ENCODE measurements around the gene ARHGAP40. TPM values are rescaled to one million over a fixed set of nuclear protein-coding genes. Genes with fewer than 3 reads are reported as not detected.

Gene ARHGAP40
- total and polyA plus RNA-seq, 2 of the 8 experiments (the other 6 are each of a cell fraction or from before 2014, with no cell fraction given), result 0.74 to 1.4 TPM

GRCh38 chr20:38603286-38603685 is 1.7 kb downstream of the ARHGAP40 start:
- FAIRE-seq, result no peak
- TF ChIP-seq CBX8 (IDR thresholded peaks at IDR 0.05; ENCODE audit: borderline replicate concordance, low read depth, low read length) (no peak), RXRA (IDR thresholded peaks at IDR 0.05; ENCODE audit: insufficient read depth, low read depth, low read length) (no peak)

More at GRCh38 chr20:38603286-38603685, 1.7 kb downstream of the ARHGAP40 start:
- Histone ChIP-seq H2BK120ac (replicated peaks; ENCODE audit: low read depth, low read length) (no peak overlapping the region), H4K20me1 (replicated peaks in 1 of 2; ENCODE audit: control insufficient read depth in 1 of 2, insufficient read depth in 2 of 2, low read length in 2 of 2) (no peaks in the 10 kb centered on the region), H3K9me3 (ENCODE audit: insufficient read depth in 2 of 2, low read depth in 1 of 2, low read length in 1 of 2) (no peaks in the 10 kb centered on the region), H3K79me1 (ENCODE audit: low read depth, low read length) (no peaks in the 10 kb centered on the region), H3K79me2 (ENCODE audit: control insufficient read depth in 1 of 2, insufficient read depth in 2 of 2, low read length in 2 of 2) (no peaks in the 10 kb centered on the region), H2BK5ac (ENCODE audit: low read depth, low read length) (no peak overlapping the region), H3K14ac (ENCODE audit: insufficient read length) (no peak overlapping the region), H2BK12ac (ENCODE audit: low read depth, low read length) (no peak overlapping the region), H3K36me3 (ENCODE audit: control insufficient read depth in 2 of 4, insufficient read depth in 4 of 4, low read length in 3 of 4) (no peaks in the 10 kb centered on the region), H3K4me1 (replicated peaks in 1 of 4; ENCODE audit: control insufficient read depth in 3 of 4, insufficient read depth in 4 of 4, low read length in 3 of 4) (peaks cover 0 to 16% (median 12%) of the 10 kb centered on the region in 4 experiments; a peak in 6 of 7 replicates), H3K18ac (ENCODE audit: extremely low read depth, low read length) (no peak overlapping the region), H2AK5ac (ENCODE audit: low read depth, low read length) (no peak overlapping the region), H3K4me3 (ENCODE audit: extremely low read depth in 1 of 4, insufficient read depth in 2 of 4, low read depth in 3 of 4, low read length in 4 of 4) (no peak overlapping the region), H2AFZ (ENCODE audit: low read length) (no peak overlapping the region), H3K9ac (replicated peaks in 1 of 4; ENCODE audit: extremely low read depth in 1 of 4, low read depth in 3 of 4, low read length in 3 of 4) (no peak overlapping the region), H3K56ac (replicated peaks; ENCODE audit: insufficient read length, low read depth, low read length) (no peak overlapping the region), H3K27ac (ENCODE audit: low read depth, low read length) (no peak overlapping the region), H4K91ac (replicated peaks; ENCODE audit: insufficient read length, low read length) (no peak overlapping the region), H3K27me3 (replicated peaks in 1 of 4; ENCODE audit: control insufficient read depth in 3 of 4, extremely low read depth in 1 of 4, insufficient read depth in 3 of 4, low read length in 3 of 4) (peaks cover 0 to 9% (median 4%) of the 10 kb centered on the region in 4 experiments; a peak in 4 of 7 replicates), H3K4me2 (ENCODE audit: insufficient read depth in 1 of 2, low read depth in 2 of 2, low read length in 2 of 2) (no peak overlapping the region), H2BK15ac (ENCODE audit: low read length) (no peak overlapping the region), H4K8ac (ENCODE audit: extremely low read depth, insufficient read depth, low read length) (no peak overlapping the region), H2BK20ac (ENCODE audit: low read length) (no peak overlapping the region), H4K5ac (ENCODE audit: insufficient read length, low read depth, low read length) (no peak overlapping the region), H3K23ac (ENCODE audit: insufficient read length) (no peak overlapping the region), H3K4ac (replicated peaks; ENCODE audit: insufficient read length, low read depth, low read length) (no peak overlapping the region), H3K23me2 (ENCODE audit: low read depth, low read length) (peaks cover 8% of the 10 kb centered on the region; the same call in 1 of the 2 replicates)
- CTCF ChIA-PET (ENCODE audit: partially characterized antibody), result interaction anchor here (1.0 to 1.8 kb wide), 6 partner anchors 10 to 46 kb away, joined by 3 to 7 read pairs (median 3); no protein-coding TSS in a partner anchor
- WGBS, 2 experiments (ENCODE audit: extremely low coverage in 1 of 2, insufficient coverage in 1 of 2, insufficient read length in 1 of 2, insufficient replicate concordance in 2 of 2, low coverage in 1 of 2, low lambda C conversion rate in 2 of 2, missing lambda C conversion rate in 1 of 2), result 88% methylated on average over 3 of the region's 3 CpGs; no CpG with 5 or more reads in 1 of the 2 experiments
- DNase-seq (ENCODE audit: low read depth in 1 of 2, low spot score in 2 of 2), result no peak
- POLR2A ChIA-PET (ENCODE audit: partially characterized antibody), result interaction anchor here (0.6 to 1.4 kb wide), 3 partner anchors 31 to 132 kb away, joined by 3 to 5 read pairs (median 3); no protein-coding TSS in a partner anchor

Measured in H1 (cell line).